Astrocyte of the cerebellum (primary cell): ENCODE data around the gene ANLN.
"Not testable (repeated sequence)": the region's sequence is repeated elsewhere in the genome, so short reads cannot be mapped to it uniquely, and the experiment has no call there.

Experiments used
- DNase-seq: peaks from one replicate; pipeline ENCODE4 v3.0.0-alpha.2; 2011; ENCODE audit warnings: low read depth
- H3K4me3 ChIP-seq: 2 replicates; pipeline ENCODE4 v1.5.1; 2011; ENCODE audit warnings: mild to moderate bottlenecking, low read depth, low read length, moderate library complexity
- CTCF ChIP-seq: IDR thresholded peaks from 2 replicates; pipeline ENCODE4 v1.5.1; 2012; ENCODE audit warnings: low read length, low read depth, moderate library complexity, mild to moderate bottlenecking; ENCODE audit errors: missing control alignments
- in situ Hi-C: cut with HindIII; loops from 2 replicates; pipeline ENCODE4 v1.10.0; 2017; ENCODE audit warnings: low sequenced_read_pairs

ANLN gene

GRCh38 chr7:36475381-36475780 lies 85.7 kb downstream of the ANLN start:
- DNase-seq: no peak
- in situ Hi-C loops: no loop called here
- TF ChIP-seq CTCF: no peak
- no peak overlapping the region for H3K4me3 ChIP-seq

GRCh38 chr7:36478745-36479144 lies 89.1 kb downstream of the ANLN start:
- TF ChIP-seq CTCF: no peak
- in situ Hi-C loops: no loop called here
- DNase-seq: no peak
- H3K4me3 ChIP-seq: no peak overlapping the region

- in situ Hi-C loops, DNase-seq, H3K4me3 ChIP-seq: not testable (repeated sequence)
Measured at GRCh38 chr7:36483853-36484252, 94.2 kb downstream of the ANLN start.

GRCh38 chr7:36484265-36484664 lies 94.6 kb downstream of the ANLN start:
- DNase-seq: no peak
- no peak for TF ChIP-seq CTCF
- H3K4me3 ChIP-seq: no peak overlapping the region
- in situ Hi-C loops: no loop called here

GRCh38 chr7:36486336-36486735 lies 96.7 kb downstream of the ANLN start:
- DNase-seq: no peak
- TF ChIP-seq CTCF: no peak
- H3K4me3 ChIP-seq: no peak overlapping the region
- in situ Hi-C loops: no loop called here

- peak; percentile 75 for TF ChIP-seq CTCF
- no peak overlapping the region for H3K4me3 ChIP-seq
- peak; percentile 60 for DNase-seq
- in situ Hi-C loops: no loop called here
Measured at GRCh38 chr7:36487756-36488336, 98.2 kb downstream of the ANLN start.

- in situ Hi-C loops, H3K4me3 ChIP-seq, DNase-seq: not testable (repeated sequence)
Measured at GRCh38 chr7:36488672-36489071, 99.0 kb downstream of the ANLN start.

- peak; percentile 47 for DNase-seq
- H3K4me3 ChIP-seq: no peak overlapping the region
- no peak for TF ChIP-seq CTCF
- in situ Hi-C loops: loop anchor here (5.0 kb wide), 1 partner anchor 707 kb away; no protein-coding TSS in a partner anchor
Measured at GRCh38 chr7:36490419-36490830, 100.8 kb downstream of the ANLN start.
